ENCODE data around the gene IL22RA2. TPM values are rescaled to one million over a fixed set of nuclear protein-coding genes. Genes with fewer than 3 reads are reported as not detected.

IL22RA2 gene
- total and polyA plus RNA-seq, 11 donors: 0.03 to 0.21 TPM; not detected in 9

GRCh38 chr6:137105375-137105774 lies 68.1 kb downstream of the IL22RA2 start:
- DNase-seq (no peak), ATAC-seq (peak in 3 of 4 donors; percentile 39 to 79 (median 69))
- WGBS, 4 donors: 53 to 64% (median 57%) methylated on average over 4 of the region's 4 CpGs
- intact Hi-C loops (cut with DNase I): loop anchor here in 2 of 10 donors (5.0 to 10.0 kb wide), 2 partner anchors 72 to 149 kb away; no protein-coding TSS in a partner anchor
- H3K4me1 ChIP-seq: peaks cover 0 to 16% (median 1%) of the 10 kb centered on the region in 12 donors
- no peaks in the 10 kb centered on the region for H3K36me3 ChIP-seq
- no peak for TF ChIP-seq POLR2A (IDR thresholded peaks at IDR 0.05)
- TF ChIP-seq, protein P1, sequence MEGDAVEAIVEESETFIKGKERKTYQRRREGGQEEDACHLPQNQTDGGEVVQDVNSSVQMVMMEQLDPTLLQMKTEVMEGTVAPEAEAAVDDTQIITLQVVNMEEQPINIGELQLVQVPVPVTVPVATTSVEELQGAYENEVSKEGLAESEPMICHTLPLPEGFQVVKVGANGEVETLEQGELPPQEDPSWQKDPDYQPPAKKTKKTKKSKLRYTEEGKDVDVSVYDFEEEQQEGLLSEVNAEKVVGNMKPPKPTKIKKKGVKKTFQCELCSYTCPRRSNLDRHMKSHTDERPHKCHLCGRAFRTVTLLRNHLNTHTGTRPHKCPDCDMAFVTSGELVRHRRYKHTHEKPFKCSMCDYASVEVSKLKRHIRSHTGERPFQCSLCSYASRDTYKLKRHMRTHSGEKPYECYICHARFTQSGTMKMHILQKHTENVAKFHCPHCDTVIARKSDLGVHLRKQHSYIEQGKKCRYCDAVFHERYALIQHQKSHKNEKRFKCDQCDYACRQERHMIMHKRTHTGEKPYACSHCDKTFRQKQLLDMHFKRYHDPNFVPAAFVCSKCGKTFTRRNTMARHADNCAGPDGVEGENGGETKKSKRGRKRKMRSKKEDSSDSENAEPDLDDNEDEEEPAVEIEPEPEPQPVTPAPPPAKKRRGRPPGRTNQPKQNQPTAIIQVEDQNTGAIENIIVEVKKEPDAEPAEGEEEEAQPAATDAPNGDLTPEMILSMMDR (IDR thresholded peaks at IDR 0.05): no peak
- H3K27me3 ChIP-seq: no peaks in the 10 kb centered on the region
- no peak overlapping the region for H3K4me3 ChIP-seq
- peak overlapping the region in 8 of 12 donors; percentile 15 to 67 (median 55) for H3K27ac ChIP-seq
- H3K9me3 ChIP-seq: peaks cover 0 to 9% (median 0%) of the 10 kb centered on the region in 12 donors

GRCh38 chr6:137104926-137105325 lies 68.5 kb downstream of the IL22RA2 start:
- DNase-seq (no peak), ATAC-seq (peak in 2 of 4 donors; percentile 22 to 37)
- peaks cover 0 to 16% (median 1%) of the 10 kb centered on the region in 12 donors for H3K4me1 ChIP-seq
- intact Hi-C loops (cut with DNase I): loop anchor here in 3 of 10 donors (5.0 to 10.0 kb wide), 3 partner anchors 72 to 162 kb away; no protein-coding TSS in a partner anchor
- peak overlapping the region in 9 of 12 donors; percentile 4 to 67 (median 52) for H3K27ac ChIP-seq
- H3K4me3 ChIP-seq: no peak overlapping the region
- WGBS, 4 donors: 60 to 72% (median 64%) methylated on average over 3 of the region's 3 CpGs
- H3K27me3 ChIP-seq: no peaks in the 10 kb centered on the region
- TF ChIP-seq, protein P1 (IDR thresholded peaks at IDR 0.05): no peak
- TF ChIP-seq POLR2A (IDR thresholded peaks at IDR 0.05): no peak
- no peaks in the 10 kb centered on the region for H3K36me3 ChIP-seq
- peaks cover 0 to 9% (median 0%) of the 10 kb centered on the region in 12 donors for H3K9me3 ChIP-seq

DNA sequence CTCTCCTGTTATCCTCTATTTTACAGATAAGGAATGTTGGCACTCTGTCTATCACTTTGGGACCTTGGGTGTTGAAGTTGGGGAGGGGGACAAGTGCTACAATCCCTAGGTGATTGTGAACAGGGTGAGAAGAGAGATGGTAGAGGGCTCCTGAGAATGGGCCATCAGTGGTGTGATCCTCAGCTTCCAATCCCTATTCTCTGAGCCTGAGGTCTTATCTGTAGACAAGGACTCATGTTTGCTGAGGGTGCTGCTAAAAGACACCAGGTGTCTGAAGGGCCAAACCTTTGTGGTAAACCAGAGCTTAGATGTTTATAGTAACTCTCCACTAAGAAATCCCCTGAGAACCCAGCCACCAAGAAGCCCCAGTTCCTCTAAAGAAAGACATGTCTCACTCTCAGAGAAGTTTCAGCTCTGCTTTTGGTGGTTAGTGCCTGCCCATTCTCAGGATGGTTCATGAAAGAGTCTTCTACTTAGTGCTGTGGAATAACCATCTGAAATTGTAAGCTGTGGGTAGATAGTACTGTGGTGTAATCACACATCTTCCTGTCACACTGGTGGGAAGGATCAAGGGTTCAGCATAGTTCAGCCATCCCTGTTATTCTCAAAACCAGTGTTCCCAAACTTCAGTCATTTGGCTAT lies 70.5 kb downstream of the IL22RA2 start:
- DNase-seq (no peak), ATAC-seq (no peak)
- no peak overlapping the region for H3K27ac ChIP-seq
- H3K36me3 ChIP-seq: no peaks in the 10 kb centered on the region
- H3K4me1 ChIP-seq: peaks cover 0 to 16% (median 1%) of the 10 kb centered on the region in 12 donors
- intact Hi-C loops (cut with DNase I): loop anchor here in 2 of 10 donors (5.0 to 10.0 kb wide), 2 partner anchors 152 to 164 kb away; no protein-coding TSS in a partner anchor
- peaks cover 0 to 9% (median 0%) of the 10 kb centered on the region in 12 donors for H3K9me3 ChIP-seq
- no peak overlapping the region for H3K4me3 ChIP-seq
- no peak for TF ChIP-seq POLR2A (IDR thresholded peaks at IDR 0.05)
- TF ChIP-seq, protein P1 (IDR thresholded peaks at IDR 0.05): no peak
- no peaks in the 10 kb centered on the region for H3K27me3 ChIP-seq

DNA sequence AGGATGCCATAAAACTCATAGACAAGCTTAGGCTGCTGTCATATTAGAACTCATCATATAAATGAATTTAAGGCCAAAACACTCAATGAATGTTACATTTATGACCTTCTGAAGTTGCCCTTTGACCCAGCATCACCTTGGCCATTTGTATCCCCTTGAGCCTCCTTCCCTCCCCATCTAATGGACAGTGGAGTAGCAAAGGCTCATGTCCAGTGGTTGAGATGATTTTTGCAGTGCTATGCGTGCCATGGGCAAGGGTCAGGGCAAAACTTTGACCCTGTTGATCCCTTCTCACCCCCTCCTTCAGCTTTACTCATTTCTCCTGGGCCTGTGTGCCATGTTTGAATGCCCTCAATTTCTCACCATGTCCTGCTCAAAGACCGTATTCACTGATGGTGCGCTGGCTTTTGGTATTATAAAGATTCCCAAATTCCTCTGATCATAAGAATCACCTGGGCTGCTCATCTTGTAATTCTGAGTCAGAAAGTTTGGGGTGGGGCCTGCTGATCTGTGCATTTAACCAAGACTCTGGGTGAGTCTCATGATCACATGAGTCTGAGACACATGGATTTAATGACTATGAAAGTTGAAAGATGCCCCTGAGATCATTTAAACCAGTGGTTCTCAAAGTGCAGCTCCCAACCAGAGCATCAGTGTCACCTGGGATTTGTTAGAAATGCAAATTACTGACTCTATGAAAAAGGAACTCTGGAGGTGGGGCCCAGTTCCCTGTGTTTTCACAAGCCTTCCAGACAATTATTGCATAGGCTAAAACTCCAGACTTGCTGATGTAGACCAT lies 71.2 kb downstream of the IL22RA2 start:
- H3K9me3 ChIP-seq: peaks cover 0 to 9% (median 0%) of the 10 kb centered on the region in 12 donors
- H3K4me1 ChIP-seq: peaks cover 0 to 16% (median 1%) of the 10 kb centered on the region in 12 donors
- no peaks in the 10 kb centered on the region for H3K27me3 ChIP-seq
- WGBS, 4 donors: 95 to 97% (median 96%) methylated on average over 3 of the region's 3 CpGs
- TF ChIP-seq, protein P1 (IDR thresholded peaks at IDR 0.05): no peak
- TF ChIP-seq POLR2A (IDR thresholded peaks at IDR 0.05): no peak
- intact Hi-C loops (cut with DNase I): loop anchor here in 2 of 10 donors (5.0 to 10.0 kb wide), 2 partner anchors 153 to 165 kb away; no protein-coding TSS in a partner anchor
- ATAC-seq: no peak
- DNase-seq: no peak
- no peak overlapping the region for H3K4me3 ChIP-seq
- no peak overlapping the region for H3K27ac ChIP-seq
- no peaks in the 10 kb centered on the region for H3K36me3 ChIP-seq
